DND-41 (cell line): ENCODE results near the gene FGF7.

Experiments used
- ATAC-seq: fragments of 200-7000 bp; cut with Tn5 transposase; 3 replicates; pipeline ENCODE4 v1.9.1; 2021; ENCODE audit warnings: low read depth; ENCODE audit not compliant: insufficient read depth
- DNase-seq: peaks from one replicate; pipeline ENCODE4 v3.0.0-alpha.2; 2020
- H2AFZ ChIP-seq: 2 replicates; pipeline ENCODE4 v1.6.0; 2012; ENCODE audit warnings: low read depth, low read length
- H3K27ac ChIP-seq: 2 replicates; pipeline ENCODE4 v1.5.1; 2012; ENCODE audit warnings: low read length, inconsistent platforms
- H3K27me3 ChIP-seq: fragments of 200-600 bp; sonication (generic); 2 replicates; pipeline ENCODE4 v1.6.0; 2012; ENCODE audit warnings: low read length, mild to moderate bottlenecking, inconsistent platforms; ENCODE audit not compliant: insufficient read depth, poor library complexity
- H3K36me3 ChIP-seq: 2 replicates; pipeline ENCODE4 v1.5.1; 2012; ENCODE audit warnings: low read length, inconsistent platforms; ENCODE audit not compliant: insufficient read depth
- H3K4me1 ChIP-seq: 2 replicates; pipeline ENCODE4 v1.5.1; 2012; ENCODE audit warnings: mild to moderate bottlenecking, low read length; ENCODE audit not compliant: insufficient read depth
- H3K4me2 ChIP-seq: 2 replicates; pipeline ENCODE4 v1.6.0; 2012; ENCODE audit warnings: mild to moderate bottlenecking, moderate library complexity, low read length, inconsistent platforms; ENCODE audit not compliant: insufficient read depth
- H3K4me3 ChIP-seq, 2 experiments: fragments of 200-600 bp in 1 of 2; shearing (Covaris generic) in 1 of 2; 2 replicates each; pipeline ENCODE4 v1.5.1; 2012 to 2016; ENCODE audit warnings: inconsistent platforms in 2 of 2, low read length in 2 of 2, mild to moderate bottlenecking in 2 of 2, low read depth in 1 of 2, moderate library complexity in 1 of 2
- H3K79me2 ChIP-seq: 2 replicates; pipeline ENCODE4 v1.6.0; 2012; ENCODE audit warnings: low read length, inconsistent platforms; ENCODE audit not compliant: insufficient read depth
- H3K9ac ChIP-seq: 2 replicates; pipeline ENCODE4 v1.6.0; 2012; ENCODE audit warnings: low read depth, mild to moderate bottlenecking, inconsistent platforms, low read length, moderate library complexity
- H3K9me3 ChIP-seq: 2 replicates; pipeline ENCODE4 v1.5.1; 2012; ENCODE audit warnings: low read length, moderate library complexity, mild to moderate bottlenecking, inconsistent platforms; ENCODE audit not compliant: insufficient read depth, severe bottlenecking
- H4K20me1 ChIP-seq: 2 replicates; pipeline ENCODE4 v1.6.0; 2012; ENCODE audit warnings: low read length; ENCODE audit not compliant: insufficient read depth
- EZH2 ChIP-seq: IDR thresholded peaks from 3 replicates; pipeline ENCODE4 v1.6.1; 2012; ENCODE audit warnings: borderline replicate concordance, low read depth, mild to moderate bottlenecking, moderate library complexity, low read length, inconsistent platforms; ENCODE audit not compliant: severe bottlenecking
- TF ChIP-seq, protein P1 (sequence below): IDR thresholded peaks from 2 replicates; pipeline ENCODE4 v1.5.1; 2012; ENCODE audit warnings: borderline replicate concordance, low read length, moderate library complexity, mild to moderate bottlenecking; ENCODE audit not compliant: poor library complexity, severe bottlenecking; ENCODE audit errors: extremely low read depth

The FGF7 gene

GRCh38 chr15:49423021-49423420 is at the start of gene FGF7:
Gene FGF7, plus strand, starts transcription at chr15:49423242. Its CDS starts 1,056 bp downstream, at chr15:49424298.
- H3K4me1 ChIP-seq = no peaks in the 10 kb centered on the region
- H3K9ac ChIP-seq = no peak within 1 kb of the TSS
- no peaks in the 10 kb centered on the region for H3K9me3 ChIP-seq
- TF ChIP-seq, protein P1, sequence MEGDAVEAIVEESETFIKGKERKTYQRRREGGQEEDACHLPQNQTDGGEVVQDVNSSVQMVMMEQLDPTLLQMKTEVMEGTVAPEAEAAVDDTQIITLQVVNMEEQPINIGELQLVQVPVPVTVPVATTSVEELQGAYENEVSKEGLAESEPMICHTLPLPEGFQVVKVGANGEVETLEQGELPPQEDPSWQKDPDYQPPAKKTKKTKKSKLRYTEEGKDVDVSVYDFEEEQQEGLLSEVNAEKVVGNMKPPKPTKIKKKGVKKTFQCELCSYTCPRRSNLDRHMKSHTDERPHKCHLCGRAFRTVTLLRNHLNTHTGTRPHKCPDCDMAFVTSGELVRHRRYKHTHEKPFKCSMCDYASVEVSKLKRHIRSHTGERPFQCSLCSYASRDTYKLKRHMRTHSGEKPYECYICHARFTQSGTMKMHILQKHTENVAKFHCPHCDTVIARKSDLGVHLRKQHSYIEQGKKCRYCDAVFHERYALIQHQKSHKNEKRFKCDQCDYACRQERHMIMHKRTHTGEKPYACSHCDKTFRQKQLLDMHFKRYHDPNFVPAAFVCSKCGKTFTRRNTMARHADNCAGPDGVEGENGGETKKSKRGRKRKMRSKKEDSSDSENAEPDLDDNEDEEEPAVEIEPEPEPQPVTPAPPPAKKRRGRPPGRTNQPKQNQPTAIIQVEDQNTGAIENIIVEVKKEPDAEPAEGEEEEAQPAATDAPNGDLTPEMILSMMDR = no peak
- TF ChIP-seq EZH2 = no peak
- H3K27me3 ChIP-seq = no peaks in the 10 kb centered on the region
- no peaks in the 10 kb centered on the region for H3K36me3 ChIP-seq
- no peak within 1 kb of the TSS for H3K27ac ChIP-seq
- no peak within 1 kb of the TSS for H2AFZ ChIP-seq
- no peaks in the 10 kb centered on the region for H4K20me1 ChIP-seq
- ATAC-seq (no peak), DNase-seq (no peak)
- no peaks in the 10 kb centered on the region for H3K79me2 ChIP-seq
- peak within 1 kb of the TSS; percentile 45; the same call in 1 of the 2 replicates for H3K4me2 ChIP-seq
- peak within 1 kb of the TSS in 1 of 2 experiments; percentile 22; a peak in 1 of 4 replicates for H3K4me3 ChIP-seq

- Histone ChIP-seq H3K27me3 (peaks cover 3% of the 10 kb centered on the region), H3K9ac (no peak overlapping the region), H3K4me1 (no peaks in the 10 kb centered on the region), H3K36me3 (no peaks in the 10 kb centered on the region), H3K4me2 (no peak overlapping the region), H4K20me1 (no peaks in the 10 kb centered on the region), H3K27ac (no peak overlapping the region), H3K4me3 (no peak overlapping the region), H3K79me2 (no peaks in the 10 kb centered on the region), H3K9me3 (no peaks in the 10 kb centered on the region), H2AFZ (no peak overlapping the region)
- no peak for TF ChIP-seq EZH2
- TF ChIP-seq, protein P1 = no peak
- DNase-seq (no peak), ATAC-seq (no peak)
These were observed 43.0 kb upstream of the FGF7 start for GRCh38 chr15:49379996-49380395.

DNA sequence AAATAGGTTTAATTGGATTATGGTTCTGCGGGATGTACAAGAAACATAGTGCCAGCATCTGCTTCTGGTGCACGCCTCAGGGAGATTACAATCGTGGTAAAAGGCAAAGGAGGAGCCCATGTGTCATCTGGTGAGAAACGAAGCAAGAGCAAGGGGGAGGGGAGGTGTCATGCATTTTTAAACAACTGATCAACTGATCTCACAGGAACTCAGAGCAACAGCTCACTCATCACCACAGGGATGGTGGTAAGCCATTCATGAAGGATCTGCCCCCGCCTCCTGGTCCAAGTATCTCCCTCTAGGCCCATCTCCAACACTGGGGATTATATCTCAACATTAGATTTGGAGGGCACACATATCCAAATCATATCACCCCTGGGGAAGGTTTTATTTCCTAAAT is 42.1 kb upstream of the FGF7 start:
- Histone ChIP-seq H3K36me3 (no peaks in the 10 kb centered on the region), H3K9ac (no peak overlapping the region), H3K4me1 (no peaks in the 10 kb centered on the region), H3K4me2 (no peak overlapping the region), H3K9me3 (no peaks in the 10 kb centered on the region), H3K79me2 (no peaks in the 10 kb centered on the region), H3K27me3 (peaks cover 3% of the 10 kb centered on the region), H3K27ac (no peak overlapping the region), H4K20me1 (no peaks in the 10 kb centered on the region), H2AFZ (no peak overlapping the region), H3K4me3 (no peak overlapping the region)
- ATAC-seq (no peak), DNase-seq (no peak)
- TF ChIP-seq, protein P1 = no peak
- no peak for TF ChIP-seq EZH2

DNA sequence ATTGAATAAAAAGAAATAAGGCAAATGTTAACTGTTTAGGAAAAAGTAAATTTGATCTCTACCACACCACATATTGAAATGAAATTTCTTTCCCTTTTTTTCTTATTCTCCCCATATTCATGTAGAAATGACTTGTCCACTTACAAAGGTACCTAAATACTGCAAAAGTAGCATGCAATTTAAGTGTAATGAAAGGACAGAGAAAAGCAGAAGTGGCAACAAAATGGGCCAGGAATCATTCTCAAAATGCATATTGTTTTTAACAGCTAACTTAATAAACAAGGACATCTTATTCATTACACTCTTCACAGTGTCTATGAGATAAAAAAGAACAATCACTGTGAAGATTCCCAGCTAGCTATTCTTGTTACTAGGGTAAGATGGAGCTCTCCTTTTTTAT is 40.6 kb upstream of the FGF7 start:
- ATAC-seq (no peak), DNase-seq (no peak)
- Histone ChIP-seq H3K27ac (no peak overlapping the region), H4K20me1 (no peaks in the 10 kb centered on the region), H3K4me2 (no peak overlapping the region), H3K4me3 (no peak overlapping the region), H3K36me3 (no peaks in the 10 kb centered on the region), H3K27me3 (peaks cover 3% of the 10 kb centered on the region), H3K4me1 (no peaks in the 10 kb centered on the region), H2AFZ (no peak overlapping the region), H3K9me3 (no peaks in the 10 kb centered on the region), H3K79me2 (no peaks in the 10 kb centered on the region), H3K9ac (no peak overlapping the region)
- TF ChIP-seq, protein P1 = no peak
- no peak for TF ChIP-seq EZH2
